Stimulated activated CD8-positive, alpha-beta memory T cell treated with anti-CD3 and anti-CD28 coated beads, Interleukin-12 subunit alpha, Interleukin-12 subunit beta, amount 100 ng/mL, for 1 hour (primary cell): ENCODE results near the gene KIF26B.
"Not testable (repeated sequence)": the region's sequence is repeated elsewhere in the genome, so short reads cannot be mapped to it uniquely, and the experiment has no call there.

Experiments used
- DNase-seq: peaks from one replicate; pipeline ENCODE4 v3.0.0-alpha.2; 2020; ENCODE audit warnings: low read depth

Gene KIF26B

DNA sequence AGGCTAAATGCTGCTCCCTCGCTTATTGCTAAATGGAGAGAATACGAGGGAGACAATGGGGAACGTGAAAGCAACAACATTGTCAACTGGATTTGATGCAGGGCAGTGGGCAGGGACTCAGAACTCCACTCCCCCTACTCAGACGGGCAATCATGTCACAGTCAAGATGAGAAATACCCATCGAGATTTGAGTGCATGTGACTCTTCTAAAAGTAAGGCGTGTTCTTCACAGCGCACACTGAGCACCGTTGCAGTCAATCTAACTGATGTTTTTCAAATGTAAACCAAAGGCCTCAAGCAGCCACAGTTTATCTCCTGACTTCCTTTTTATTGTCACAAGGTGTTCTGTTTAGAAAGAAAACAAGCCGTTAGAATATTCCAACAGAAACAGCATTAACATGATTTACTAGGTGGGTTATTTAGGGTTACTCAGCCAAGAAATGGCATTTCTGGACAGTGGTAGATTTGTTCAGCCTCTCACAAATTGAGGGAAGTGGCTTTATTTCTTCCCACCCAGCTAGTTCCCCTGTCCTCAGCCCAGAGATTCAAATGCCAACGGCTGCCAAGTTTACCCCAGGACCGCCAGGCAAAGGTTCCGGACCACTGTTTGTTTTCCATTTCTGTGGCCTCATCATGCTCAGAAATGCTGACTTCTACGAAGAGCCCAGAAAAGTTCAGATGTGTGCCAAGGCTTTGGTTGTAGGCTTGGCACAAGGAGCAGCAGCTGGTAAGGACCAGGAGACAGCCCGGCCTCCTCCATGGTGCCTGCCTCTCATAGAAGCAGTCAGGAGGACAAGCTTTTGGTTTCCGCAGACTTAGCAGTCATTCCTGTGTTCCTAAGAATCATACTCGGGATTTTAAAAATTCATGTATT is 171.4 kb downstream of the KIF26B start:
- no peak for DNase-seq

DNA sequence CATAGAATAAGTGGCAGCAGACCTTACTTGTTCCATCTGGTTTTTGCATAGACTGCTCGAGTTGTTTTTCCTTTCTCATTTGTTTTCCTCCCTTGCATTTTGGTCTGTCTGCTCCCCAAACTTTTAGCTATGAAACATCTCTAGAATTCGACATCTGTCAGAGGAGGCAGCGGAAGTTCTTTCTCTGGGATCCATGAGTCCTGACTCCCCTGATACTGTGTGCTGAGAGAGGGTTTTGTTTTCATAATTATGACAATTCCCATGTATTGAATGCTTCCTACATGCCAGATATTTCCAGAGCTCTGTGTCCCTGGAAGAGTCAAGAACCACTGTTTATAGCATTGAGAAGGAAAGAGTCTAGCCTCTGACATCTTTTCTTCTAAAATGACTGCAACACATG is 172.6 kb downstream of the KIF26B start:
- no peak for DNase-seq

DNA sequence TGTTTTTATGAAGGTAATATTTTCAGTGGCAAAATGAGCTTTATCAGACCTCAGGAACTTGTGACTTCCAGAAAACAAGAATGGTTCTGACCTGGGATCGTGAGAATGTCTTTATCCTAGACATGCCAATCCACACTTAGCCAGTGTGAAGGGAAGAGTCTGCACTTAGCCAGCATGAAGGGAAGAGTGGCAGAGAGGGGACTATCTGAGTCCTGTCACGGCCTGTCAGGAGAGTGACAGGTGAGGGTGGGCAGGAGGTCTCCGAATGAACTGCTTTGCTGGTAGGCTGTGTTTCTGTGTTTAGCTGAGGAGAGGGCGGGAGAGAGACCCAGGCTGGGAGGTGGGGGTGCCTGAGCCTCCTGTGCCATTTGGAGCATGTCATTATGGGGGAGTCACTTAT is 173.1 kb downstream of the KIF26B start:
- no peak for DNase-seq

DNA sequence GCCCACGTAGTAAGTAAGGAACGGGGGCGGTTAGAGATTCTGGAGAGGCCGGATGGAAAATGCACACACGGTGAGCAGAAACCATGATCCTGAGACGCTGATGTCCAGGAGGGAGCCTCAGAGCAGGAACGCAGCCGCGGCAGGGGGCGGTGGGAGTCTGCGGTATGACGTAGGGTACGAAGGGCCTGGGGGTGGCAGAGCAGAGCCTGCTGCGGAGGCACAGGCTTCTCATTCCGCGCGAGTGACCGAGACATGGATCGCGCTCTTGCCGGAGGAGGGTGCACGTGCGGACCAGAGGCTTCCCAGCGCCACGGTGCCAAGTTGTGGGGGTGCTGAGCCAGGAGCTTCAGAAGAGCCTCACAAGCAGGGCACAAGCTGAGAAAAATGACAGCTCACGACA is 176.2 kb downstream of the KIF26B start:
- no peak for DNase-seq

DNA sequence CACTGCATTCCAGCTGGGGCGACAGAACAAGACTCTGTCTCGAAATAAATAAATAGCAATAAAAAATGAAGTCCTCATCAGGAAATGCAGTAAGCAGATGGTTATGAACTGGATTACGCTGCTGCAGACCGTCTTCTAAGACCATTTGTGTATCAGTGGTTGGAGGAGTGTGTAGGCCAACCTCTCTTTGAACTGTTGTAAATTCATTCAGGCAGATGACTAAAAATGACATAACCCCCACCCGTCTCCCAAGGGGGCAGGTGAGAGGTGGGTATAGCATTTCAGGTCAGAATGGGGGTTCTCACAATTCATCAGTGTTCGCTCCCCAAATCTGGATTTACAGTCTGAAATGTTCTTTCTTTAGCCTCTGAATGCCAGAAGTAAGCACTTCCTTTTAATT is 177.3 kb downstream of the KIF26B start:
- DNase-seq, result no peak

DNA sequence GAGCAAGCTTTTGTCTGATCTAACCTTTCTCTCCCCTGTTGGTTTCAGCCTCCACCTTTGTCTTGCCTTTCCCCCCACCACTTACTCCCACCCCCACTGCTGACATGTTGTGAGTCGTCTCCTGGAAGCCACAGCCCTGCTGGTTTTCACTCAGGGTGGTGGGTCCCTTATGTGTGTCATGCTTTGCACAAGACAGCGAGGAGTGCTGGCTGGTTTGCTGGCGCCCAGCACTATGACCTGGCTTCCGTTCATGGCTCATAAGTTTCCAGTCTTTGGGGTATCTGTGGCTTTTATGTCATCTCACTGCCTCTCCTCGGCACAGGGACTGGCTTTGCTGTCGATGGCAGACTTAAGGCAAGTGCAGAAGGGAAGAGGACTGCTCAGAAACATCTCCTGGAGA is 177.7 kb downstream of the KIF26B start:
- DNase-seq, result no peak

DNA sequence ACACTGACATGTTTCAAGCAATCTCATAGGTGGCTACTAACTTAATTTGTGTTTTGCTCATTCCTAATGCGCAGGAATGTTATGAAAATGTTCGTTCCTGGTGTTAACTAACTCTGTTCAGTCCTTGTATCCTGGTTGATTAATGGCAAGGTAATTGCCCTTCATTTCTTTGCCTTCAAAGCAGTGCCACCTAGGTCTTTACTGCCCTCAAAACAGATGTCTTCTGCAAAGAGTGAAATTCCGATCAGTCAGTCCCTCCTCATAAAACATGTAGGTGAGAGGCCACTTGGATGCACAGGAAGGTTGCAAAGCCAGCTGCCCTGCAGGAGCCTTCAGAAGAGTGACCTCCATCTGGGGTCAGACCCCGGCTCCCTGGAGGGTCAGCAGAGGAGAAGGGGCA is 179.4 kb downstream of the KIF26B start:
- no peak for DNase-seq

DNA sequence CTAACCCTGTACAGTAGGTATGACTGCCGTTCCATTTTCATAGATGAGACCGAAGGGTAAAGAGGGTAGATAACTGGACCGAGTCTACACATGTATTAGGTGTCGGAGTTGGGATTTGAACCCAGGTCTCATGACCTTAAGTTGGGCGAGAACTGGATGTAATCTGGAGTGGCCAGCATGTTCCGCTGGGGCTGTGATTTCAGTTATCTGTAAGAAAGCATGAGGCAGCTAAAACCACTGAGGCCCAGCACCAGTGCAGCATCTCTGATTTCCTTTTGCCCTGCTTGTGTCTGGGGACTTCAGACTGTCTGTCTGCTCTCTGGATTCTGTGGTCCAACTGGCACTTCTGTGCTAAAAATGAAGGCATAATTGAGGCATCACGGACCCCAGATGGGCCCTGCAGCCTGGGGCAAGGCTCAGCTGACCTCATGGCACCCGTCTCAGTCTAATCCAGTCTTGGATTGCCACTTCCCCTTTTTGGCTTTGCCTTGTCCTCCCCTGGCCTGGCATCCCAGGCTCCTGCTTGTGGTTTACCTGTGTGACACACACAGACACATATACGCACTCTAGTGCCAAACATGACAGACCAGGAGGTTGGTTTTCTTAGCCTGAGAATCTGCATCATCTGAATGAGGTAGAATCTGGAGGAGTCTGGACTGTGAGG is 180.2 kb downstream of the KIF26B start:
- DNase-seq, result no peak

DNA sequence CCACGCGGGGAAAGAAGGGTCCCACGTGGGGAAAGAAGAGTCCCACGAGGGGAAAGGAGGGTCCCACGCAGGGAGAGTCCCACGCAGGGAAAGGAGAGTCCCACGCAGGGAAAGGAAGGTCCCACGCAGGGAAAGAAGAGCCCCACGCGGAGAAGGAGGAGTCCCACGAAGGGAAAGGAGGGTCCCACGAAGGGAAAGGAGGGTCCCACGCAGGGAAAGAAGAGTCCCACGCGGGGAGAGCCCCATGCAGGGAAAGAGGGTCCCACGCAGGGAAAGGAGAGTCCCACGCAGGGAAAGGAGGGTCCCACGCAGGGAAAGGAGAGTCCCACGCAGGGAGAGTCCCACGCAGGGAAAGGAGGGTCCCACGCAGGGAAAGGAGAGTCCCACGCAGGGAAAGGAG is 180.9 kb downstream of the KIF26B start:
- DNase-seq, result not testable (repeated sequence)

DNA sequence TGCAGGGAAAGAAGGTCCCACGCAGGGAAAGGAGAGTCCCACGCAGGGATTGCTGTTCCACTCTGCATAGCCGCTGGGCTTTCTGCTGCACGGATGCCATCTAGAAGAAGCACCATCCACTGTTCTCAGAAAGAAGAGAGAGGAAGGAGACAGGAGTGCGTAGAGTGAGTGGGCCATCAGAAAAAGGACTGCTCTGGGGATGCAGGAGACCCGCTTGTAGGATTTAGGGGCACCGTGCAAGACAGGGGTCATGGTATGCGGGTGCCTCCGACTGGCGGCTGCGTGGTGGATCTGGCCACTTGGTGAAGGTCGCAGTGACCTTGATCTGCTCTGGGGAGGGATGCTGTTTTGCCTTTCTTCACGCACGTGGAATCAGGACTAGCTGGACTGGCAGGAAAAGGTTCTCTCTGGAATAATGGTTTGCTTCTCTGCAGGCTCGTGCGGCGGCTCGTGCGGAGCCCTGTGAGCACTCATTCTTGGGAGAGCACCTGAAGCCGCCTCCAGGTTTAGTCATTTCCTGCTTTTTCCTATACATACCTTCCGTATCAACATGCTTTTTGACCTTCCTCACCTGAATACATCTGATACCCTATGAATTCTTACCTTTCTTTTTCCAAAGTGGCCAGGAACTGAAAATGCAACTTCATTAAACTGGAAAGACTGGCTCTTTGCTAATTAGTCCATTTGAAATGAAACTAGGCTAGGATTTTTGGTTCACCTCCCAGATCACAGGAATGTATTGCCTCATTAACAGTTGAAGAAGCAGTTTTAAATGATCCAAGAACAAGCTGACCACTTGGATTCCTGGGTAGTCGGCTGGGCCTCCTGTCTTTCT is 181.6 kb downstream of the KIF26B start:
- DNase-seq, result no peak

DNA sequence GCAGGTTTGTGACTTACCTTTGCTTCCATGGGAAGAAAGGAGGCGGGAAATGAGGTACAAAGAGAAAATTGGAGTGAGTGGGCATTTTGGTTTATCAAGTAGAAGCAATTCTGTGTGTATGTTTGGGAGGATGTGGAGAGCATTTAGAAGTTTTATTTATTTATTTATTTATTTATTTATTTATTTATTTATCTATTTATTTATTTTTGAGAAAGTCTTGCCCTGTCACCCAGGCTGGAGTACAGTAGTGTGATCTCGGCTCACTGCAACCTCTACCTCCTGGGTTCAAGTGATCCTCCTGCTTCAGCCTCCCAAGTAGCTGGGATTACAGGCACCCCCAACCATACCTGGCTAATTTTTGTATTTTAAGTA is 182.2 kb downstream of the KIF26B start:
- DNase-seq, result not testable (repeated sequence)

DNA sequence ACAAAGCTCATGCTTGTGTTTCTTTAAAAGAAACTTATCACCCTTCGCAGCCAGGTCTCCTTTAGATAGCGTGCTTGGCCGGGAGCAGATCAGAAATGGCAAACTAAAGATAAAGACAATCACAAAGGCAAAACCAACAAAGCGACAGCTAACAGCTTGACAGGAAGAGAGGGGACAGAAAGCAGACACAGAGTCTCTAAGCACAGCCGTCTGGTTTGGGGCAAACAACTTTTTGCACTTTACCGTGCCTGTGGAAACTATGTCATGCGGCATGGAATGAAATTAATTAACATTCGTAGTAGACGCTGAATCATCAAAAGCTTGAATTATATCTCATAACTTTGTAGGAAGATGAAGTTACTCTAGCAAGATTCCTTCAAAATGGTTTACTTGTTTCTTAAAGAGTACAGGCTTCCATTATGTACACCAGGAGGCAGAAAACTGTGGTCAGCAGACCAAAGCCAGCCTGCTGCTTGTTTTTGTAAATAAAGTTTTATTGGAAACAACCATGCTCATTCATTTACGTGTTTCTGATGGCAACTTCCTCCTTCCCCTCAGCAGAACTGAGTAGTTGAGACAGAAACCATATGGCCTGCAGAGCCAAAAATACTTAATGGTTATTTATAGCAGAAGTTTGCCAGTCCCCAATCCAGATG is 183.2 kb downstream of the KIF26B start:
- DNase-seq, result no peak

DNA sequence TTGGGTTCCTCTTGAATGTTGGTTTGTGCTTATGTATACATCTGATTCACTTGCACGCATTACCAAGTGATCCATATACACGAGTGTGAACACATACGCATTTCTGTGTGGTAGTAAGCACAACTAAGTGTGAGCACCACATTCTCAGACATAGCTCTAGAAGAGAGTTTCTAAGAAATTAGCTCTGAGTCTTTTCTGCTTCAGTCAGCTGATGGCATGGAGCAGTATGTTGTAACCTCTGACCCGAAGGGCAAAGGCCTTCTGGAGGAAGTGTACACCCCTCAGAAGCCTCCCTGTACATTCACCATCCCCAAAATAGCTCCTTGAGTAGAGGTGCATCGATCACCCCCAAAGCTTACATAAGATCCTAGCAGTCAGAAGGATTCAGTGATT is 183.7 kb downstream of the KIF26B start:
- no peak for DNase-seq

DNA sequence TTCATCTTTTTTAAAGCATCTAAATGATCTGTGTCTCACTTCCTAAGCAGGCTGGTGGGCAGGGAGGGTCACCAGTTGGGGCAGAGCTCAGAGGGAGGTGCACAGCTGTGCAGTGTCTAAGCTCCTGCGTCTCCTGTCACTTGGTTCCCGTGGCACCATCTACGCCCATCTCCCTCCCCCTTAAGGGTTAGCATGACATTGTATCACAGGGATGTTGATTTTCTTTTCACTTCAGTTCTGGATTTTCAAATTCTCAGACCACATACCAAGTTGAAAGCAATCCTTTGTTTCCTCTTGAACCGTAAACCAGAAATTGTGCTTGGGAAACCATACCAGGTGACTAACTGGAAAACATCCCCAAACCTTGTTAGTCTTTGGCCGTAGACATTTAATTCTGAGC is 187.0 kb downstream of the KIF26B start:
- DNase-seq, result no peak

DNA sequence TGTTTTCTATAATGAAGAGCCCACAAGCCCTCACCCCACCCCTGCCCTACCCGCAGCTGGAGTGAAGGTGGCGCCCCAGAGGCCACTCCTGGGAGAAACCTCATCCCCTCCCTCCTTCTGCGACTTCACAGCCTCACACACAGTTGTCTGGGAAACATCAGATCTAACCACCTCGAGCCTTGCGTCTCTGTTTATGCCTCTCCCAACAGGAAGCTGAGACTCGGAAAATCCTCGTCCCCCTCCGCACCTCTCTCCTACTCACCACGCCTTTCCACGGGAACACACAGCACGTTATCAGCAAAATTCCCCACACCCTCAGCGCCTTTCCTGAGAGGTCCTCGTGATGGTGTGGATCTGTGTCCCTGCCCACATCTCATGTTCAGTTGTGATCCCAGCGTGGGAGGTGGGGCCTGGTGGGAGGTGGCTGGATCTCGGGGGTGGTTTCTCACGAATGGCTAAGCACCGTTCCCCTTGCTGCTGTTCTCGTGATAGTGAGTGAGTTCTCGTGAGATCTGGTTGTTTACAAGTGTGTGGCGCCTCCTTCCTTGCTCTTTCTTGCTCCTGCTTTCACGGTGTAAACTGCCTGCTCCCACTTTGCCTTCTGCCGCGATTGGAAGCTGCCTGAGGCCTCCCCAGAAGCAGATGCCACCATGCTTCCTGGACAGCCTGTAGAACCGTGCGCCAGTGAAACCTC is 190.6 kb downstream of the KIF26B start:
- no peak for DNase-seq

DNA sequence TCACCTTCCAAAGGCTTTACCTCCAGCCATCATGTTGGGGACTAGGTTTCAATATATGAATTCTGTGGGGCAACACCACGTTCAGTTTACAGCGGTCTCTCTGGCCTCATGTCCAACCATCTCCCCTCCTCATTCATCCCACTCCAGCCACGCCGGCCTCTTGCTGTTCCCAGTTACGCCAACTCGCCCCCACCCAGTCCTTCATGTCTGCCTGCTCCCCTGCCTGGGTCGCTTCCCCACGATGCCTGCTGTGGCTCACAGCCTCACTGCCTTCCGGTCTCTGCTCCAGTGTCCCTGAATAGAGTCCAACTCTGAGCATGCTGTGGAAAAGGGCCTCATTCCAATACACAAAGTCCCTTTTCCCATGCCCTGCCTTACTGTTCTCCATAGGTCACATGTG is 193.8 kb downstream of the KIF26B start:
- DNase-seq, result no peak

DNA sequence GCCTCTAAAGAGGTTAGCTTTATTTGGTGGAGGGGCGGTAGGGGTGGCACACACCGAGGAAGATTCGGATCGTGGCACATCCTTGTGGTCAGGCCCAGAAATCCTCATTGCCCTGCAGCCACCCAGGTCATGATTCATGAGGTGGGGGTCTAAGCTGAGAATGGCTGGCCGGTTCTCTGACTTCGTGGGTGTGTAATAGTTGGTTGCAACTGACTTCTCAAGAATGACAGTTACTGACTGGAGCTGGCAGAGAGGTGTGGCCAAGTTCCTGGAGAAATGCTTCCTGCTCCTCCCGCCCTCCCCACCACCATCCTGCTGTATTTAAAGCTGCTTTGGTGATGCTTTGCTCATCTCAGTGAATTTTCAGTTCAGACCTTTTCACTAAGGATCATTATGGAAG is 198.6 kb downstream of the KIF26B start:
- DNase-seq, result no peak

DNA sequence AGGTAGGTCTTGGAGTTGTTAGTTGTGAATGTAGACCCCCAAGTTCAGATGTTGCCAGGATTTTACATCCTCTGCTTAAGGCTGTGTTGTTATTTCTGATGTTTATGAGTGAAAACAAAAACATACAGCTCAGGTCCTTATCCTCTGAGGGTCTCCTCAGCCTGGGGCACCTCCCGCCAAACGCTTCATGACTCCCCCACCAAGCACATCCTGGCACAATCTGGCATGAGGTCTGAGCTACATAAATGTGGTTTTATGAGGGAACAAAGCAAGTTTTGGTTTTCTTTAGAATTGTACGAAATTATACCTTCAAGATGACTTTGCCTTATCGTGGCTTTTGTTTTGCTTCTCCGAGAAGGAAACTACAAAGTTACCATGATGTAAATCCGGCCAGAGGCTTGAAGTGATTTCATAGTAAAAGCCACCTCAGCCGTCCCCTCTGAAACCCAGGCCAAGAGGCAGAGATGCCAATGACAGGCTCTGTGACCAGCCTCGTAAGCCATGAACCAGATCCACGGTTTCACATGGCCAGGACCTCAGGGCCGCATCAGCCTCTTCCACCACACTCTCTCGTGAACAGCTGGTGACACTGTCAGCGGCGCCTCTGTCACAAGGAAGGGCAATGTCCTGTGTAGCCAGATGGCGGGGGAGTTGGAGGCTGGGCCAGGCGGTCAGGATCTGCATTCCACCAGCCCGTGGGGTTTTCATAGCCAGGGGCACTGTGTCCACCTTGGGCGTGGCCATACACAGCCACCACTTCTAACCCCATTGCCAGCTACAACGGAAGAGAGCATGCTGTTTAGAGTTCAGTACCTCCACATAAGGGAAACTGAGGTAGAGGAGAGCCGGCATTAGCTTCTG is 199.4 kb downstream of the KIF26B start:
- no peak for DNase-seq

DNA sequence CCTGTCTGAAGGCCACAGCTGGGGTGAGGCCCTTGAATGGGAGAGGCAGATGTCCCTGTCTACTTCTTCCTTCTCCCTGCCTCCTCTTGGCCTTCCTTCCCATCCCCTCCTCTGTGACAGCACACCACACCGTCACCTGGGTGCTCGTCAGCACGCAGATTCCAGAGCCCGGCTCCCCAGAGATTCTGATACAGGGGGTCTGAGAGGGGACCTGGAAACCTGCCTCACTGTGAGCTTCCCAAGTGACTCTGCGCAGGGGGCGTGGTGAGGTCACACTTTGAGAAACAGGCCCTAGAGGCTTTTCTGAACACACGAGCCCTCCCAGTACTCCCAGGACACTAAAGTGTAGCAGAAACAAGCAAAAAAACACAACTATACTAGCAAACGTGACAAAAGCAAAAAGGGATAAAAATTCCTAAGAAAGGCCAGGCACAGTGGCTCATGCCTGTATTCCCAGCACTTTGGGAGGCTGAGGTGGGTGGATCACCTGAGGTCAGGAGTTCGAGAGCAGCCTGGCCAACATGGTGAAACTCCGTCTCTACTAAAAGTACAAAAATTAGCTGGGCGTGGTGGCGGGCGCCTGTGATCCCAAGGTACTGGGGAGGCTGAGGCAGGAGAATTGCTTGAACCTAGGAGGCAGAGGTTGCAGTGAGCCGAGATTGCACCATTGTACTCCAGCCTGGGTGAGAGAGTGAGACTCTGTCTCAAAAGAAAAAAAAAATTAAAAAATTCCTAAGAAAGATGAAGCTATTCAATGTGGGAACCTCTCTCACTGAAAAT is 201.3 kb downstream of the KIF26B start:
- DNase-seq, result not testable (repeated sequence)
